Fibroblast of the aortic adventitia (primary cell): Measurements from ENCODE around the gene CFP. TPM values are rescaled to one million over a fixed set of nuclear protein-coding genes. Genes with fewer than 3 reads are reported as not detected.

Experiments
- DNase-seq: peaks from one replicate; pipeline ENCODE4 v3.0.0-alpha.2; 2010; ENCODE audit warnings: low read depth
- H3K4me3 ChIP-seq: 2 replicates; pipeline ENCODE4 v1.5.1; 2011; ENCODE audit warnings: low read depth, mild to moderate bottlenecking, control low read depth, low read length, moderate library complexity
- CTCF ChIP-seq: IDR thresholded peaks from 2 replicates; pipeline ENCODE4 v1.5.1; 2011; ENCODE audit warnings: mild to moderate bottlenecking, low read length, control low read depth, inconsistent platforms; ENCODE audit not compliant: insufficient read depth
- total RNA-seq: library from RNA; depleted of rRNA; stranded (reverse); fragments of >200 nt; gene quantifications from 2 replicates; pipeline ENCODE4 v1.2.3, GENCODE V29; 2012; ENCODE audit warnings: low replicate concordance

Gene CFP
- total RNA-seq, 1 donor = 0.18 TPM

- no peak for DNase-seq
- no peak for TF ChIP-seq CTCF
- H3K4me3 ChIP-seq = peak overlapping the region; percentile 74
Observed at GRCh38 chrX:47659421-47659726, 29.6 kb upstream of the CFP start.

GRCh38 chrX:47658684-47659420, 29.1 kb upstream of the CFP start, which contains the start of gene UXT:
TSS of gene UXT (minus strand) at chrX:47659180. CDS start at chrX:47658927, 253 bp downstream.
- peak within 1 kb of the TSS; percentile 74 for H3K4me3 ChIP-seq
- peak; percentile 96 for DNase-seq
- TF ChIP-seq CTCF = no peak

- DNase-seq = no peak
- peak overlapping the region; percentile 74 for H3K4me3 ChIP-seq
- TF ChIP-seq CTCF = no peak
Observed at GRCh38 chrX:47658301-47658683, 28.6 kb upstream of the CFP start.

GRCh38 chrX:47651043-47651905, 21.5 kb upstream of the CFP start:
- DNase-seq = no peak
- no peak for TF ChIP-seq CTCF
- peak overlapping the region; percentile 55 for H3K4me3 ChIP-seq

GRCh38 chrX:47650164-47651042, 20.7 kb upstream of the CFP start, which contains the start of gene ELK1:
TSS of gene ELK1 (minus strand) at chrX:47650563. CDS start at chrX:47641441, 9,122 bp downstream.
- H3K4me3 ChIP-seq = peak within 1 kb of the TSS; percentile 76
- peak; percentile 97 for DNase-seq
- TF ChIP-seq CTCF = no peak

GRCh38 chrX:47649781-47650163, 20.0 kb upstream of the CFP start:
- peak overlapping the region; percentile 76 for H3K4me3 ChIP-seq
- TF ChIP-seq CTCF = no peak
- no peak for DNase-seq
